HFF-Myc (cell line): ENCODE results near the gene CHCHD10.

ENCODE experiments used
- DNase-seq: peaks from one replicate; pipeline ENCODE4 v3.0.0-alpha.2; 2011; ENCODE audit warnings: low read depth; ENCODE audit errors: extremely low read depth
- H3K4me3 ChIP-seq: replicated peaks from 2 replicates; pipeline ENCODE4 v1.5.1; 2011; ENCODE audit warnings: low read depth, mild to moderate bottlenecking, control low read depth, low read length
- CTCF ChIP-seq: IDR thresholded peaks from 2 replicates; pipeline ENCODE4 v1.5.1; 2012; ENCODE audit warnings: mild to moderate bottlenecking, low read depth, low read length, control low read depth; ENCODE audit errors: missing control alignments

Gene CHCHD10

GRCh38 chr22:23804781-23805291 is 37.1 kb upstream of the CHCHD10 start:
- no peak for TF ChIP-seq CTCF
- no peak for DNase-seq
- no peak overlapping the region for H3K4me3 ChIP-seq

GRCh38 chr22:23803001-23803819 is 35.4 kb upstream of the CHCHD10 start:
- TF ChIP-seq CTCF = no peak
- H3K4me3 ChIP-seq = no peak overlapping the region
- DNase-seq = no peak

- no peak for TF ChIP-seq CTCF
- no peak overlapping the region for H3K4me3 ChIP-seq
- no peak for DNase-seq
Measured at GRCh38 chr22:23801886-23802377, 34.2 kb upstream of the CHCHD10 start.

- no peak for DNase-seq
- no peak overlapping the region for H3K4me3 ChIP-seq
- no peak for TF ChIP-seq CTCF
Measured at GRCh38 chr22:23801238-23801821, 33.6 kb upstream of the CHCHD10 start.

- no peak for DNase-seq
- no peak overlapping the region for H3K4me3 ChIP-seq
- no peak for TF ChIP-seq CTCF
Measured at GRCh38 chr22:23800297-23801237, 32.8 kb upstream of the CHCHD10 start.

GRCh38 chr22:23796461-23796860 is 28.7 kb upstream of the CHCHD10 start:
- DNase-seq = peak; percentile 91
- no peak overlapping the region for H3K4me3 ChIP-seq
- no peak for TF ChIP-seq CTCF
